WERI-Rb-1 (cell line): ENCODE results near the gene CHST2.
"Not testable (repeated sequence)": the region's sequence is repeated elsewhere in the genome, so short reads cannot be mapped to it uniquely, and the experiment has no call there.

Experiments
- DNase-seq: peaks from one replicate; pipeline ENCODE4 v3.0.0-alpha.2; 2020
- H3K27ac ChIP-seq: fragments of 250-450 bp; sonication (Bioruptor Pico); 2 replicates; pipeline ENCODE4 v1.5.1; 2020; ENCODE audit warnings: mild to moderate bottlenecking, moderate library complexity
- H3K27me3 ChIP-seq: fragments of 250-450 bp; sonication (Bioruptor Pico); 2 replicates; pipeline ENCODE4 v1.5.1; 2021; ENCODE audit warnings: mild to moderate bottlenecking, low read depth, moderate library complexity; ENCODE audit not compliant: insufficient read depth, severe bottlenecking
- H3K36me3 ChIP-seq: fragments of 250-450 bp; sonication (Bioruptor Pico); 2 replicates; pipeline ENCODE4 v1.5.1; 2020; ENCODE audit warnings: mild to moderate bottlenecking, moderate library complexity
- H3K4me3 ChIP-seq: 2 replicates; pipeline ENCODE4 v1.5.1; 2011; ENCODE audit warnings: low read depth, mild to moderate bottlenecking, control low read depth, low read length
- H3K9me3 ChIP-seq: fragments of 250-450 bp; sonication (Bioruptor Pico); 2 replicates; pipeline ENCODE4 v1.5.1; 2021; ENCODE audit warnings: mild to moderate bottlenecking, moderate library complexity; ENCODE audit not compliant: severe bottlenecking
- TF ChIP-seq, protein P1 (sequence below): IDR thresholded peaks from 2 replicates; pipeline ENCODE4 v1.5.1; 2011; ENCODE audit warnings: low read depth, mild to moderate bottlenecking, control low read depth, inconsistent platforms, low read length

CHST2 gene

DNA sequence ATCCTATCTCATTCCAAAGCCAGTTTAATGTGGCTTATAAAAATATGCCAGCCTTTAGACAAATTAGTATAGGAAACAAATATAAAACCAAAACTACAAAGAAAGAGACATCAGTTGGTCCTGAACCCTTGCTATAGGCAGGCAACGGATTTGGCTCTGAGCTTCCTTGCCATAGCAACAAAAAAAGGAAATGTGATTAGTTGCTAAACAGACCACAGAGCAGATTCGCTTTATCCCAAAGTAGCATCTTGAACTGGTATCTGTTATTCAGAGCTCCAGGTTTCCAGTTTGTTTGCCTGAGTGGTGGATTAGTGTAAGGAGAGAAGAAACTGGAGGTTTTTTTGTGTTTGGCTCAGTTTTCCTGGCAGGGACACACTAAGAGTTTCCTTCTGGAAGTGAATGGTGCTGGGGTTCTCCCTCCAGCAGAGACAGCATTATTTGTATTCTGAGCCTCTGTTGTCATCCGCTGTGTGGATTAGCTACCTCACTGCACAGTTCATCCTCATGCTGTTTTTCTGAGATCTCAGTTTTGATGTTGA lies 44.1 kb downstream of the CHST2 start:
- TF ChIP-seq, protein P1, sequence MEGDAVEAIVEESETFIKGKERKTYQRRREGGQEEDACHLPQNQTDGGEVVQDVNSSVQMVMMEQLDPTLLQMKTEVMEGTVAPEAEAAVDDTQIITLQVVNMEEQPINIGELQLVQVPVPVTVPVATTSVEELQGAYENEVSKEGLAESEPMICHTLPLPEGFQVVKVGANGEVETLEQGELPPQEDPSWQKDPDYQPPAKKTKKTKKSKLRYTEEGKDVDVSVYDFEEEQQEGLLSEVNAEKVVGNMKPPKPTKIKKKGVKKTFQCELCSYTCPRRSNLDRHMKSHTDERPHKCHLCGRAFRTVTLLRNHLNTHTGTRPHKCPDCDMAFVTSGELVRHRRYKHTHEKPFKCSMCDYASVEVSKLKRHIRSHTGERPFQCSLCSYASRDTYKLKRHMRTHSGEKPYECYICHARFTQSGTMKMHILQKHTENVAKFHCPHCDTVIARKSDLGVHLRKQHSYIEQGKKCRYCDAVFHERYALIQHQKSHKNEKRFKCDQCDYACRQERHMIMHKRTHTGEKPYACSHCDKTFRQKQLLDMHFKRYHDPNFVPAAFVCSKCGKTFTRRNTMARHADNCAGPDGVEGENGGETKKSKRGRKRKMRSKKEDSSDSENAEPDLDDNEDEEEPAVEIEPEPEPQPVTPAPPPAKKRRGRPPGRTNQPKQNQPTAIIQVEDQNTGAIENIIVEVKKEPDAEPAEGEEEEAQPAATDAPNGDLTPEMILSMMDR, result no peak
- DNase-seq, result no peak
- H3K9me3 ChIP-seq, result no peaks in the 10 kb centered on the region
- no peak overlapping the region for H3K27ac ChIP-seq
- no peaks in the 10 kb centered on the region for H3K36me3 ChIP-seq
- peaks cover 3% of the 10 kb centered on the region for H3K27me3 ChIP-seq
- no peak overlapping the region for H3K4me3 ChIP-seq

DNA sequence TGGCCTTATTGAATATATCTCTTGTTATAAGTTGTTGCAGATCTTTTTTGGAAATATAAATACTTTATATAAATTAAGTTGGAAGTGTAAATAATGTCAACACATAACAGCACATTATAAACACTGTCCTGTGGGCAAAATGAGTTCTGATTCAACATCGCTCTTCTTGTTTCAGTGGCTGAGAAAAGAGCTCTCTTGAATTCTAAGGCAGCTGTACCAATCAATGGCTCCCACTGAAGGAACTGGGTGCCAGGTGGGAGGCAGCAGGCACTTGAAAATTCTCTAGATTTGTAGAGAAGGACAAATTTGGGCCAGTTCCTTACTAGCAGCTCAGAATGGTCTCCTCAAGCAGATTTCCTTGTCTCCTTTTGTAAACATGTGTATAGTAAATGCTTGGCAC lies 45.6 kb downstream of the CHST2 start:
- Histone ChIP-seq H3K9me3 (no peaks in the 10 kb centered on the region), H3K36me3 (no peaks in the 10 kb centered on the region), H3K27me3 (peaks cover 8% of the 10 kb centered on the region), H3K4me3 (no peak overlapping the region), H3K27ac (no peak overlapping the region)
- no peak for DNase-seq
- TF ChIP-seq, protein P1, result no peak

DNA sequence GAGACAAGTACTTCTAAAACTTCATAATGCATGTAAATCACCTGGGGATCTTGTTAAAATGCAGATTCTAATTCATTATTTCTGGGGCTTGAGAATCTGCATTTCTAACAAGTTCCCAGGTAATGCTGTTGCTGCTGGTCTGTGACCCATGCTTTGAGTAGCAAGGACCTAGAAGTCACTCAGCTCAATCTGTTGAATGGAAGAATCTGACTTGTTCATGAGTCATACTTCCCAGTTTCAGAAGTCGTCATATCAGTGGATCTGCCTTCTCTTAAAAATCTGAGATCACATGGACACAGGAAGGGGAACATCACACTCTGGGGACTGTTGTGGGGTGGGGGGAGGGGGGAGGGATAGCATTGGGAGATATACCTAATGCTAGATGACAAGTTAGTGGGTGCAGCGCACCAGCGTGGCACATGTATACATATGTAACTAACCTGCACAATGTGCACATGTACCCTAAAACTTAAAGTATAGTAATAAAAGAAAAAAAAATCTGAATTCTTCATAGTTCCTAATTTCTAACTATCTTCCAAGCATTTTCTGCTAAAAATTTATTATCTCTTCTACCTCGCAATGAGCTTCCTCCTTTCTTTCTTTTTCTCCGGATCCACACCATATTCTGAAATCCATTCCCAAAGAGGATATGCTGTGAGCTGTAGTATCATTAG lies 46.2 kb downstream of the CHST2 start:
- not testable (repeated sequence) for DNase-seq

GRCh38 chr3:143166376-143166775 lies 46.8 kb downstream of the CHST2 start:
- TF ChIP-seq, protein P1, result no peak
- Histone ChIP-seq H3K36me3 (no peaks in the 10 kb centered on the region), H3K9me3 (no peaks in the 10 kb centered on the region), H3K27ac (no peak overlapping the region), H3K27me3 (peaks cover 9% of the 10 kb centered on the region), H3K4me3 (no peak overlapping the region)
- no peak for DNase-seq

More for the DNA sequence above, 46.2 kb downstream of the CHST2 start:
- H3K27ac ChIP-seq, H3K4me3 ChIP-seq, H3K9me3 ChIP-seq, H3K36me3 ChIP-seq, H3K27me3 ChIP-seq: not testable (repeated sequence)

- peaks cover 3% of the 10 kb centered on the region for H3K9me3 ChIP-seq
- H3K27ac ChIP-seq, result no peak overlapping the region
- no peak overlapping the region for H3K4me3 ChIP-seq
- peaks cover 9% of the 10 kb centered on the region for H3K27me3 ChIP-seq
- no peaks in the 10 kb centered on the region for H3K36me3 ChIP-seq
- DNase-seq, result no peak
- TF ChIP-seq, protein P1, result no peak
These were observed 48.6 kb downstream of the CHST2 start for GRCh38 chr3:143167969-143168854.

DNA sequence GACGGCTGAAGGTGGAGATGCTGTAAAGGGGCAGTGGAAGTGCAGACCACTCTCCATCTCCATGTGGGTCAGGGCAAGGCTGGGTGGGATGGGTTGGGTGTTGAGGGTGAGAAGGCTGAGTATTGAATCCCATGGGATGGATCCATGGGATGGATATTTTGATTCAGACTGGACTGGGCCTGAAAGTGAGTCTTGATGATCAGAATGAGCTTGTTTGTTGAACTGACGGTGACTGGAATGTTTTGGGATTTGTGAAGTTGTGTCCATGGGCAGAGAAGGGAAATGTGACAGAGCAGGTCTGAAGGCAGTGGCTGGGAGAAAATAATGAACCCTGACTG lies 49.3 kb downstream of the CHST2 start:
- no peaks in the 10 kb centered on the region for H3K36me3 ChIP-seq
- no peak for DNase-seq
- peaks cover 9% of the 10 kb centered on the region for H3K27me3 ChIP-seq
- H3K4me3 ChIP-seq, result no peak overlapping the region
- TF ChIP-seq, protein P1, result no peak
- H3K27ac ChIP-seq, result no peak overlapping the region
- peaks cover 3% of the 10 kb centered on the region for H3K9me3 ChIP-seq
